SK-N-MC (cell line): ENCODE results near the gene ANKRD33.

Experiments
- EZH2 ChIP-seq: fragments of 200-600 bp; sonication (generic); IDR thresholded peaks from one replicate; pipeline ENCODE4 v1.6.1; 2017; ENCODE audit warnings: antibody characterized with exemption
- POLR2AphosphoS5 ChIP-seq: IDR thresholded peaks from 2 replicates; pipeline ENCODE4 v1.6.1; 2012; ENCODE audit warnings: mild to moderate bottlenecking, low read depth, low read length, borderline replicate concordance

GRCh38 chr12:51938726-51939125 lies 50.8 kb downstream of the ANKRD33 start:
- no peak for TF ChIP-seq POLR2AphosphoS5
- no peak for TF ChIP-seq EZH2
